ENCODE results near the gene TMEM131L. TPM values are rescaled to one million over a fixed set of nuclear protein-coding genes. Genes with fewer than 3 reads are reported as not detected.
A peak's percentile ranks its signal among the peaks of the same experiment; 100 is the strongest.

The TMEM131L gene
- total RNA-seq, 1 experiment from 2014 or later = 19.7 TPM

DNA sequence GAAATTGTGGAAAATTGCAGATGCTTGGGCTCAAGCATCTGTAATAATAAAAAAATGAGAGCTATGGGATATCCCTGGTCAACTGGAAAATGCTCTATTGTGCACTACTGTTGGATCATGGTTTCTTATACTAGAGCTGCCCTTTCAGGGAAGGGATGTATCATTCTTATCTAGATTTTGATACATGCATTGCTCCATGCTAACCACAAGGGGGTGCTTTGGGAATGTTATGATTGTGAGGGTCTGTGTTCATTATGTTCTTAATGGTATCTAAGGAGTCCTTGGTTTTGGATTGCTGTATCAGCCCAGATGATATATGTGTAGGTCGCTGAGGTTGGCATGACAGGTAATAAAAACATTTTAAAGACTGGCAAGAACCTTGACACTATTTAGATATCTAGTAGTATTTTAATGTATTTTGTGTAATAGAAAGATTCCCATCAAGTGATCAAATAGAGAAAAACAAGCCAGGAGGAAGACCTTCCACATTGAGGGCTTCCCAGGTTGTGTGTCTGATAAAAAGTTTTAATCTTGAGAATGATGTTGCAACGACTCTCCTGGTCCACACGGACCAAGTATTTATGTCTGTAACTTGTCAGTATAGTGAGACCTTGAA, 168.7 kb downstream of the TMEM131L start:
- ChIA-PET RAD21 (ENCODE audit: low non-redundant PET in 1 of 2, low total read pairs in 2 of 2, uncharacterized antibody in 2 of 2, unreplicated experiment in 2 of 2) (interaction anchor here in 1 of 2 experiments (1.2 kb wide), 1 partner anchor 115 kb away, joined by 5 read pairs; no protein-coding TSS in a partner anchor), CTCF (interaction anchor here (3.3 kb wide), 1 partner anchor 115 kb away, joined by 17 read pairs; no protein-coding TSS in a partner anchor), POLR2A (no interaction called here)
- H3K4me3 ChIP-seq (replicated peaks in 1 of 2; ENCODE audit: low read depth in 1 of 2, low read length in 2 of 2) = no peak overlapping the region
- H4K20me1 ChIP-seq (ENCODE audit: insufficient read depth) = no peaks in the 10 kb centered on the region
- H3K27me3 ChIP-seq (ENCODE audit: insufficient read depth, low read length) = no peaks in the 10 kb centered on the region
- H3K9me2 ChIP-seq (ENCODE audit: insufficient read depth) = no peaks in the 10 kb centered on the region
- H2AFZ ChIP-seq (ENCODE audit: low read depth, low read length, poor library complexity, severe bottlenecking) = no peak overlapping the region
- peaks cover 4 to 13% of the 10 kb centered on the region in 2 experiments; a peak in 3 of 4 replicates for H3K36me3 ChIP-seq (ENCODE audit: control insufficient read depth in 1 of 2, insufficient read depth in 2 of 2, low read length in 2 of 2)
- BruUV-seq (replicated peaks) = no TSS peak
- no peaks in the 10 kb centered on the region for H3K9me3 ChIP-seq (ENCODE audit: control insufficient read depth in 1 of 2, insufficient read depth in 1 of 2, low read depth in 1 of 2, low read length in 2 of 2)
- no peak overlapping the region for H3K9ac ChIP-seq (ENCODE audit: low read length)
- DNase-seq (ENCODE audit: low read depth, low spot score) = no peak
- H3K4me2 ChIP-seq (ENCODE audit: low read length) = no peak overlapping the region
- H3K27ac ChIP-seq (ENCODE audit: low read depth, low read length) = no peak overlapping the region
- intact Hi-C loops (cut with micrococcal nuclease) = loop anchor here (1.0 kb wide), 1 partner anchor 115 kb away; no protein-coding TSS in a partner anchor
- TF ChIP-seq SIN3A (IDR thresholded peaks at IDR 0.05; ENCODE audit: low read depth) (no peak), EGR1 (IDR thresholded peaks at IDR 0.05; ENCODE audit: low read depth) (no peak), RAD21 (IDR thresholded peaks at IDR 0.05; ENCODE audit: low read depth) (peak; percentile 59)
- TF ChIP-seq, protein P1, sequence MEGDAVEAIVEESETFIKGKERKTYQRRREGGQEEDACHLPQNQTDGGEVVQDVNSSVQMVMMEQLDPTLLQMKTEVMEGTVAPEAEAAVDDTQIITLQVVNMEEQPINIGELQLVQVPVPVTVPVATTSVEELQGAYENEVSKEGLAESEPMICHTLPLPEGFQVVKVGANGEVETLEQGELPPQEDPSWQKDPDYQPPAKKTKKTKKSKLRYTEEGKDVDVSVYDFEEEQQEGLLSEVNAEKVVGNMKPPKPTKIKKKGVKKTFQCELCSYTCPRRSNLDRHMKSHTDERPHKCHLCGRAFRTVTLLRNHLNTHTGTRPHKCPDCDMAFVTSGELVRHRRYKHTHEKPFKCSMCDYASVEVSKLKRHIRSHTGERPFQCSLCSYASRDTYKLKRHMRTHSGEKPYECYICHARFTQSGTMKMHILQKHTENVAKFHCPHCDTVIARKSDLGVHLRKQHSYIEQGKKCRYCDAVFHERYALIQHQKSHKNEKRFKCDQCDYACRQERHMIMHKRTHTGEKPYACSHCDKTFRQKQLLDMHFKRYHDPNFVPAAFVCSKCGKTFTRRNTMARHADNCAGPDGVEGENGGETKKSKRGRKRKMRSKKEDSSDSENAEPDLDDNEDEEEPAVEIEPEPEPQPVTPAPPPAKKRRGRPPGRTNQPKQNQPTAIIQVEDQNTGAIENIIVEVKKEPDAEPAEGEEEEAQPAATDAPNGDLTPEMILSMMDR (IDR thresholded peaks at IDR 0.05 in 2 of 3, conservative IDR thresholded peaks at IDR 0.05 in 1 of 3; ENCODE audit: borderline replicate concordance in 1 of 3, insufficient read depth in 1 of 3, low read depth in 2 of 3, low read length in 2 of 3) = peak; percentile 57 to 73 (median 72); a peak in 5 of 6 replicates
- peak; percentile 78 for ATAC-seq
- H3K79me2 ChIP-seq (ENCODE audit: insufficient read depth, low read length) = no peaks in the 10 kb centered on the region
- no peaks in the 10 kb centered on the region for H3K4me1 ChIP-seq (ENCODE audit: control insufficient read depth in 1 of 2, insufficient read depth in 2 of 2, low read length in 2 of 2)

DNA sequence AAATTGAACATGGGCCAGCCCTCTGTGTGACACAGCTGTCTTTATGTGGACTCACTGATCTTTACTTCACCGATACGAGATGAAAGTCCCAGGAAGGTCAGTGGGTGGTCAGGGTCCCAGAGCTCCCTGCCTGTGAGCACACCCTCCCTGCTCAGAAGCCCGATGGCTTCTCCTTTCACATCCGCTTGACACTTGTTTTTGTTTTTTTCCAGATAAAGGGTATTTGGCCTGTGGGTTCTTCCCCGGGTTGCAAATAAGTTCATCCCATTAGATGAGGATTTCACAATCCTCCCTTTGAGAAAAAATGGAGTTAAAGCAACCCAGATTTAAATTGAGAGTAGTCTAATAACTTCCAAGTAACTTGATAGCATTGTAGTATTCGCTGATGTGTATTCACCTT, 169.7 kb downstream of the TMEM131L start:
- BruUV-seq (replicated peaks) = no TSS peak
- TF ChIP-seq, protein P2, sequence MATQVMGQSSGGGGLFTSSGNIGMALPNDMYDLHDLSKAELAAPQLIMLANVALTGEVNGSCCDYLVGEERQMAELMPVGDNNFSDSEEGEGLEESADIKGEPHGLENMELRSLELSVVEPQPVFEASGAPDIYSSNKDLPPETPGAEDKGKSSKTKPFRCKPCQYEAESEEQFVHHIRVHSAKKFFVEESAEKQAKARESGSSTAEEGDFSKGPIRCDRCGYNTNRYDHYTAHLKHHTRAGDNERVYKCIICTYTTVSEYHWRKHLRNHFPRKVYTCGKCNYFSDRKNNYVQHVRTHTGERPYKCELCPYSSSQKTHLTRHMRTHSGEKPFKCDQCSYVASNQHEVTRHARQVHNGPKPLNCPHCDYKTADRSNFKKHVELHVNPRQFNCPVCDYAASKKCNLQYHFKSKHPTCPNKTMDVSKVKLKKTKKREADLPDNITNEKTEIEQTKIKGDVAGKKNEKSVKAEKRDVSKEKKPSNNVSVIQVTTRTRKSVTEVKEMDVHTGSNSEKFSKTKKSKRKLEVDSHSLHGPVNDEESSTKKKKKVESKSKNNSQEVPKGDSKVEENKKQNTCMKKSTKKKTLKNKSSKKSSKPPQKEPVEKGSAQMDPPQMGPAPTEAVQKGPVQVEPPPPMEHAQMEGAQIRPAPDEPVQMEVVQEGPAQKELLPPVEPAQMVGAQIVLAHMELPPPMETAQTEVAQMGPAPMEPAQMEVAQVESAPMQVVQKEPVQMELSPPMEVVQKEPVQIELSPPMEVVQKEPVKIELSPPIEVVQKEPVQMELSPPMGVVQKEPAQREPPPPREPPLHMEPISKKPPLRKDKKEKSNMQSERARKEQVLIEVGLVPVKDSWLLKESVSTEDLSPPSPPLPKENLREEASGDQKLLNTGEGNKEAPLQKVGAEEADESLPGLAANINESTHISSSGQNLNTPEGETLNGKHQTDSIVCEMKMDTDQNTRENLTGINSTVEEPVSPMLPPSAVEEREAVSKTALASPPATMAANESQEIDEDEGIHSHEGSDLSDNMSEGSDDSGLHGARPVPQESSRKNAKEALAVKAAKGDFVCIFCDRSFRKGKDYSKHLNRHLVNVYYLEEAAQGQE (IDR thresholded peaks at IDR 0.05; ENCODE audit: low read depth) = no peak
- TF ChIP-seq, protein P3, sequence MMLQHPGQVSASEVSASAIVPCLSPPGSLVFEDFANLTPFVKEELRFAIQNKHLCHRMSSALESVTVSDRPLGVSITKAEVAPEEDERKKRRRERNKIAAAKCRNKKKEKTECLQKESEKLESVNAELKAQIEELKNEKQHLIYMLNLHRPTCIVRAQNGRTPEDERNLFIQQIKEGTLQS (IDR thresholded peaks at IDR 0.05) = no peak
- TF ChIP-seq JUND (IDR thresholded peaks at IDR 0.05) (no peak), POLR2AphosphoS5 (IDR thresholded peaks at IDR 0.05; ENCODE audit: low read depth, low read length) (no peak), CEBPB (IDR thresholded peaks at IDR 0.05; ENCODE audit: low read depth) (no peak), EZH2phosphoT487 (IDR thresholded peaks at IDR 0.05; ENCODE audit: borderline replicate concordance) (no peak), SRF (IDR thresholded peaks at IDR 0.05; ENCODE audit: low read depth) (no peak), CBX3 (IDR thresholded peaks at IDR 0.05; ENCODE audit: low read depth) (no peak), RAD21 (IDR thresholded peaks at IDR 0.05; ENCODE audit: low read depth) (no peak), EZH2 (IDR thresholded peaks at IDR 0.05) (no peak), SP1 (IDR thresholded peaks at IDR 0.05; ENCODE audit: low read depth) (no peak)
- TF ChIP-seq, protein P4, sequence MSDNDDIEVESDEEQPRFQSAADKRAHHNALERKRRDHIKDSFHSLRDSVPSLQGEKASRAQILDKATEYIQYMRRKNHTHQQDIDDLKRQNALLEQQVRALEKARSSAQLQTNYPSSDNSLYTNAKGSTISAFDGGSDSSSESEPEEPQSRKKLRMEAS (IDR thresholded peaks at IDR 0.05) = no peak
- Histone ChIP-seq H3K4me3 (replicated peaks in 1 of 2; ENCODE audit: low read depth in 1 of 2, low read length in 2 of 2) (no peak overlapping the region), H3K9ac (ENCODE audit: low read length) (no peak overlapping the region), H3K9me2 (ENCODE audit: insufficient read depth) (no peaks in the 10 kb centered on the region), H3K4me2 (ENCODE audit: low read length) (no peak overlapping the region), H3K36me3 (ENCODE audit: control insufficient read depth in 1 of 2, insufficient read depth in 2 of 2, low read length in 2 of 2) (peaks cover 0 to 7% of the 10 kb centered on the region in 2 experiments; a peak in 2 of 4 replicates), H3K4me1 (ENCODE audit: control insufficient read depth in 1 of 2, insufficient read depth in 2 of 2, low read length in 2 of 2) (no peaks in the 10 kb centered on the region), H3K27ac (ENCODE audit: low read depth, low read length) (no peak overlapping the region), H4K20me1 (ENCODE audit: insufficient read depth) (no peaks in the 10 kb centered on the region), H3K79me2 (ENCODE audit: insufficient read depth, low read length) (no peaks in the 10 kb centered on the region), H2AFZ (ENCODE audit: low read depth, low read length, poor library complexity, severe bottlenecking) (no peak overlapping the region), H3K27me3 (ENCODE audit: insufficient read depth, low read length) (no peaks in the 10 kb centered on the region), H3K9me3 (ENCODE audit: control insufficient read depth in 1 of 2, insufficient read depth in 1 of 2, low read depth in 1 of 2, low read length in 2 of 2) (no peaks in the 10 kb centered on the region)
- CTCF ChIA-PET = interaction anchor here (3.3 kb wide), 1 partner anchor 114 kb away, joined by 17 read pairs; no protein-coding TSS in a partner anchor
- no peak for ATAC-seq
- intact Hi-C loops (cut with micrococcal nuclease) = loop anchor here (1.0 kb wide), 1 partner anchor 114 kb away; no protein-coding TSS in a partner anchor
- no peak for DNase-seq (ENCODE audit: low read depth, low spot score)
- RAD21 ChIA-PET (ENCODE audit: low non-redundant PET in 1 of 2, low total read pairs in 2 of 2, uncharacterized antibody in 2 of 2, unreplicated experiment in 2 of 2) = no interaction called here
- POLR2A ChIA-PET = no interaction called here
